ENCODE results near the gene TBX15.

Gene TBX15

DNA sequence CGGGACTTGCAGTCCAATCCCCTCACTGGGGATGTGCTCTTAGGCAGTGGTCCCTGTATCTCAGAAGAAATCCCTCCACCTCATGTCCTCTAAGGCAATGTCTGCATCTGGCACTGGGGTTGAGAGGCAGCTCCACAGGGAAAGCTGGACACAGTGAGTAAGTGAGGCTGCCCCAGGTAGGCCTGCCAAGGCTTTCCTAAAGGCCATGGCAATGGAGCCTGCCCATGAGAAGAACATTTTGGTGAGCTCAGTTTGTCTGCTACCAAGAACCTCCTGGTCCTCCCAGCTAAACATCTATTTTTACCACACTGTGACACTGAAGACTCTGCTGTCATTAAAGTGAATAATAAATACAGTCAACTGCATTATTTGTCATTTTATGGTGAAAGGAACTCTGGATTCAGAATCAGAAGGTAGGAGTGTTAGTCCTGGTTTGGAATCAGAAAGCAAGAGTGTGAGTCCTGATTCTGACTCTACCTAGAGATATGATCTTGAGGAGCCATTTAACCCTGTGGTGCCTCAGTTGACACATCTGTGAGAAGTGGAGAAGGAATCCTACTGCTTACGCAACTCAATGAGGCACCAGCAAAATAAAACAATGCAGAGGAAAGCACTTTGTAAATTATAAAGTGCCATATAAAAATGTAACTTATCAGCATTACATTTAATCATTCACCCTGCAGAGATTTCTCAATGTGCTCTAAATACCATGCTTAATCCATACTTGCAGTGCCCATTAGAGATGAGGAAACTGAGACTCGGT, 41.0 kb downstream of the TBX15 start:
- Histone ChIP-seq H3K4me2 (ENCODE audit: low read length, poor library complexity, severe bottlenecking) (no peak overlapping the region), H3K9ac (ENCODE audit: low read length) (peak overlapping the region; percentile 3), H3K23ac (ENCODE audit: low read length in 2 of 2) (no peak overlapping the region), H2BK12ac (ENCODE audit: low read length in 2 of 2) (no peak overlapping the region), H3K4me1 (ENCODE audit: control insufficient read depth, insufficient read depth, low read depth, low read length) (peaks cover 23% of the 10 kb centered on the region), H2BK5ac (ENCODE audit: low read depth, low read length, poor library complexity, severe bottlenecking) (no peak overlapping the region), H4K91ac (ENCODE audit: low read length) (no peak overlapping the region), H3K79me1 (replicated peaks; ENCODE audit: low read length, poor library complexity, severe bottlenecking) (peaks cover 17% of the 10 kb centered on the region), H4K8ac (ENCODE audit: low read length) (no peak overlapping the region), H3K9me3 (ENCODE audit: control insufficient read depth, low read length) (no peaks in the 10 kb centered on the region), H2BK120ac (ENCODE audit: low read depth, low read length) (no peak overlapping the region), H3K14ac (ENCODE audit: low read length in 2 of 2) (no peak overlapping the region), H3K36me3 (ENCODE audit: control insufficient read depth in 1 of 2, insufficient read depth in 2 of 2, low read depth in 1 of 2, low read length in 2 of 2) (peaks cover 0 to 3% of the 10 kb centered on the region in 2 experiments), H2AFZ (ENCODE audit: low read depth, low read length) (no peak overlapping the region), H3K27me3 (ENCODE audit: control insufficient read depth in 1 of 2, insufficient read depth in 1 of 2, low read length in 2 of 2) (peaks cover 0 to 4% of the 10 kb centered on the region in 2 experiments), H2AK5ac (ENCODE audit: low read length, severe bottlenecking) (peak overlapping the region; percentile 91), H3K27ac (ENCODE audit: low read length, poor library complexity, severe bottlenecking) (no peak overlapping the region), H2BK15ac (ENCODE audit: low read depth, poor library complexity, severe bottlenecking) (no peak overlapping the region), H3K4ac (ENCODE audit: low read depth in 1 of 2, low read length in 2 of 2) (no peak overlapping the region), H3K18ac (ENCODE audit: low read depth in 1 of 2, low read length in 2 of 2) (no peak overlapping the region), H3K4me3 (ENCODE audit: insufficient read depth in 1 of 2, low read depth in 1 of 2, low read length in 2 of 2) (peak overlapping the region in 1 of 2 experiments; percentile 8)
- DNase-seq, result no peak
- WGBS, result 81% methylated on average over 2 of the region's 3 CpGs

DNA sequence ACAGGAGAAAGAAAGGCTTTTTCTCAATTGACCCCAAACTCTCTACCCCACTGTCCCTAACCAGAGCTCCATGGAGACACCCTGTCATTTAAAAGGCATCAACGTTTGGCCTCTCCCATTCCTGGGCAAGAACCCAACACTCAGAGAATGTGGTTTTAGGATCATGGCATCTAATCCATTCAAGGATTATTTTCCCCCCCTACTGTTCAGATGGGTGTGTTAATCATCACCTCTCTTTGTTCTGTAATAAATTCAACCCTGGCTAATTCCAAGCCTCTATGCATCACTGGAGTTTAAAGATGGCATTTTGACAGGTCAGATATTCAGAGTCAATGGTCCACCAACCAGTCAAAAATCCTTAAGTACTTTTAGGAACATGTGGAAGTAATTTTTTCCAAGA, 42.7 kb downstream of the TBX15 start:
- Histone ChIP-seq H3K18ac (ENCODE audit: low read depth in 1 of 2, low read length in 2 of 2) (no peak overlapping the region), H4K91ac (ENCODE audit: low read length) (no peak overlapping the region), H3K36me3 (ENCODE audit: control insufficient read depth in 1 of 2, insufficient read depth in 2 of 2, low read depth in 1 of 2, low read length in 2 of 2) (peaks cover 0 to 3% of the 10 kb centered on the region in 2 experiments), H3K4ac (ENCODE audit: low read depth in 1 of 2, low read length in 2 of 2) (no peak overlapping the region), H3K79me1 (replicated peaks; ENCODE audit: low read length, poor library complexity, severe bottlenecking) (peaks cover 11% of the 10 kb centered on the region), H2BK15ac (ENCODE audit: low read depth, poor library complexity, severe bottlenecking) (no peak overlapping the region), H3K9me3 (ENCODE audit: control insufficient read depth, low read length) (no peaks in the 10 kb centered on the region), H2BK12ac (ENCODE audit: low read length in 2 of 2) (no peak overlapping the region), H4K8ac (ENCODE audit: low read length) (no peak overlapping the region), H3K4me1 (ENCODE audit: control insufficient read depth, insufficient read depth, low read depth, low read length) (peaks cover 19% of the 10 kb centered on the region), H3K4me3 (ENCODE audit: insufficient read depth in 1 of 2, low read depth in 1 of 2, low read length in 2 of 2) (no peak overlapping the region), H3K27ac (ENCODE audit: low read length, poor library complexity, severe bottlenecking) (no peak overlapping the region), H2BK5ac (ENCODE audit: low read depth, low read length, poor library complexity, severe bottlenecking) (no peak overlapping the region), H3K27me3 (ENCODE audit: control insufficient read depth in 1 of 2, insufficient read depth in 1 of 2, low read length in 2 of 2) (peaks cover 0 to 4% of the 10 kb centered on the region in 2 experiments), H3K4me2 (ENCODE audit: low read length, poor library complexity, severe bottlenecking) (no peak overlapping the region), H3K9ac (ENCODE audit: low read length) (no peak overlapping the region), H2AK5ac (ENCODE audit: low read length, severe bottlenecking) (no peak overlapping the region), H3K23ac (ENCODE audit: low read length in 2 of 2) (no peak overlapping the region), H2BK120ac (ENCODE audit: low read depth, low read length) (no peak overlapping the region), H2AFZ (ENCODE audit: low read depth, low read length) (no peak overlapping the region), H3K14ac (ENCODE audit: low read length in 2 of 2) (no peak overlapping the region)
- no peak for DNase-seq
- 18% methylated on average over 1 of the region's 1 CpG for WGBS

GRCh38 chr1:118944546-118944945, 43.6 kb downstream of the TBX15 start:
- no peak for DNase-seq
- peaks cover 0 to 4% of the 10 kb centered on the region in 2 experiments for H3K27me3 ChIP-seq (ENCODE audit: control insufficient read depth in 1 of 2, insufficient read depth in 1 of 2, low read length in 2 of 2)
- no peak overlapping the region for H4K91ac ChIP-seq (ENCODE audit: low read length)
- no peak overlapping the region for H2BK12ac ChIP-seq (ENCODE audit: low read length in 2 of 2)
- no peak overlapping the region for H3K14ac ChIP-seq (ENCODE audit: low read length in 2 of 2)
- no peak overlapping the region for H3K23ac ChIP-seq (ENCODE audit: low read length in 2 of 2)
- H2BK15ac ChIP-seq (ENCODE audit: low read depth, poor library complexity, severe bottlenecking), result no peak overlapping the region
- H3K18ac ChIP-seq (ENCODE audit: low read depth in 1 of 2, low read length in 2 of 2), result no peak overlapping the region
- H3K4me3 ChIP-seq (ENCODE audit: insufficient read depth in 1 of 2, low read depth in 1 of 2, low read length in 2 of 2), result no peak overlapping the region
- no peak overlapping the region for H4K8ac ChIP-seq (ENCODE audit: low read length)
- H3K27ac ChIP-seq (ENCODE audit: low read length, poor library complexity, severe bottlenecking), result no peak overlapping the region
- H3K9me3 ChIP-seq (ENCODE audit: control insufficient read depth, low read length), result no peaks in the 10 kb centered on the region
- H3K4me1 ChIP-seq (ENCODE audit: control insufficient read depth, insufficient read depth, low read depth, low read length), result peaks cover 16% of the 10 kb centered on the region
- no peak overlapping the region for H3K4ac ChIP-seq (ENCODE audit: low read depth in 1 of 2, low read length in 2 of 2)
- no peak overlapping the region for H2BK5ac ChIP-seq (ENCODE audit: low read depth, low read length, poor library complexity, severe bottlenecking)
- H2AFZ ChIP-seq (ENCODE audit: low read depth, low read length), result no peak overlapping the region
- H2AK5ac ChIP-seq (ENCODE audit: low read length, severe bottlenecking), result peak overlapping the region; percentile 8
- peaks cover 0 to 3% of the 10 kb centered on the region in 2 experiments for H3K36me3 ChIP-seq (ENCODE audit: control insufficient read depth in 1 of 2, insufficient read depth in 2 of 2, low read depth in 1 of 2, low read length in 2 of 2)
- WGBS, result 61% methylated on average over 4 of the region's 4 CpGs
- peaks cover 11% of the 10 kb centered on the region for H3K79me1 ChIP-seq (replicated peaks; ENCODE audit: low read length, poor library complexity, severe bottlenecking)
- no peak overlapping the region for H3K9ac ChIP-seq (ENCODE audit: low read length)
- H3K4me2 ChIP-seq (ENCODE audit: low read length, poor library complexity, severe bottlenecking), result no peak overlapping the region
- no peak overlapping the region for H2BK120ac ChIP-seq (ENCODE audit: low read depth, low read length)

DNA sequence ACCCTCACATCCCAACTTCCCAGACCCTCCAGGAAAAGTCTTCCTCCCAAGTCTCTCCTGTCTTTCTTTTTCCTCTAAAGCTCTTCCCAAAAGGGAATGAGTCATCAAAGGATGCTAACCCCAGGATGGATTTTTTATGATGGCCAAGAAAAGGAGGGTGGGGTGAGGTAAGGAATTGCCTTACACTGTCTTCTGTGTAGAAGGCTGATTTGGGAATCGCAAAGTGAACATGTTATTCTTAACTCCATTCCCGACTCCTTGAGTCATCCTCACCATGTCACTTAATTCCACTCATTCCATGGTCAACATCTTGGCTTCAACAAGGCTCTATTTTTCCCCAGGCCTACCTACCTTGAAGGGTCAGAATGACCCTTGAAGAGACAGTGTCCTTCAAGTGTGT, 44.0 kb downstream of the TBX15 start:
- Histone ChIP-seq H3K9ac (ENCODE audit: low read length) (no peak overlapping the region), H2AK5ac (ENCODE audit: low read length, severe bottlenecking) (no peak overlapping the region), H3K4ac (ENCODE audit: low read depth in 1 of 2, low read length in 2 of 2) (no peak overlapping the region), H3K23ac (ENCODE audit: low read length in 2 of 2) (no peak overlapping the region), H3K79me1 (replicated peaks; ENCODE audit: low read length, poor library complexity, severe bottlenecking) (peaks cover 11% of the 10 kb centered on the region), H2BK120ac (ENCODE audit: low read depth, low read length) (no peak overlapping the region), H3K27ac (ENCODE audit: low read length, poor library complexity, severe bottlenecking) (no peak overlapping the region), H3K4me3 (ENCODE audit: insufficient read depth in 1 of 2, low read depth in 1 of 2, low read length in 2 of 2) (no peak overlapping the region), H4K91ac (ENCODE audit: low read length) (no peak overlapping the region), H3K14ac (ENCODE audit: low read length in 2 of 2) (no peak overlapping the region), H2AFZ (ENCODE audit: low read depth, low read length) (no peak overlapping the region), H4K8ac (ENCODE audit: low read length) (no peak overlapping the region), H3K9me3 (ENCODE audit: control insufficient read depth, low read length) (no peaks in the 10 kb centered on the region), H3K36me3 (ENCODE audit: control insufficient read depth in 1 of 2, insufficient read depth in 2 of 2, low read depth in 1 of 2, low read length in 2 of 2) (peaks cover 0 to 3% of the 10 kb centered on the region in 2 experiments), H2BK5ac (ENCODE audit: low read depth, low read length, poor library complexity, severe bottlenecking) (no peak overlapping the region), H3K4me2 (ENCODE audit: low read length, poor library complexity, severe bottlenecking) (no peak overlapping the region), H3K4me1 (ENCODE audit: control insufficient read depth, insufficient read depth, low read depth, low read length) (peaks cover 14% of the 10 kb centered on the region), H2BK12ac (ENCODE audit: low read length in 2 of 2) (no peak overlapping the region), H3K18ac (ENCODE audit: low read depth in 1 of 2, low read length in 2 of 2) (no peak overlapping the region), H2BK15ac (ENCODE audit: low read depth, poor library complexity, severe bottlenecking) (no peak overlapping the region), H3K27me3 (ENCODE audit: control insufficient read depth in 1 of 2, insufficient read depth in 1 of 2, low read length in 2 of 2) (peaks cover 0 to 4% of the 10 kb centered on the region in 2 experiments)
- no peak for DNase-seq
- WGBS, result 85% methylated on average over 2 of the region's 2 CpGs
